Sigmoid colon (tissue), 7 donors: ENCODE measurements around the gene MAST4. TPM values are rescaled to one million over a fixed set of nuclear protein-coding genes. Genes with fewer than 3 reads are reported as not detected.

Source experiments
- DNase-seq: peaks from one replicate; pipeline ENCODE4 v3.0.0-alpha.2; 2019
- H3K27ac ChIP-seq, 4 donors: fragments of 200-600 bp; sonication (generic); one replicate each; pipeline ENCODE4 v1.5.1; 2016 to 2019; ENCODE audit warnings: mild to moderate bottlenecking in 1 of 4
- H3K27me3 ChIP-seq, 3 donors: fragments of 200-600 bp; sonication (generic); one replicate each; pipeline ENCODE4 v1.5.1; 2019; ENCODE audit warnings: mild to moderate bottlenecking in 1 of 3
- H3K36me3 ChIP-seq, 4 donors: fragments of 200-600 bp; sonication (generic); one replicate each; pipeline ENCODE4 v1.5.1; 2016 to 2019
- H3K4me1 ChIP-seq, 4 donors: fragments of 200-600 bp; sonication (generic); one replicate each; pipeline ENCODE4 v1.5.1; 2017 to 2019
- H3K4me3 ChIP-seq, 4 donors: fragments of 200-600 bp; sonication (generic); one replicate each; pipeline ENCODE4 v1.5.1; 2017 to 2019; ENCODE audit warnings: mild to moderate bottlenecking in 2 of 4, moderate library complexity in 1 of 4
- H3K9me3 ChIP-seq, 4 donors: fragments of 200-600 bp in 3 of 4; sonication (generic) in 3 of 4; one replicate each; pipeline versions ENCODE4 v1.5.1 to v1.6.1; 2013 to 2019
- CTCF ChIP-seq, 4 experiments: fragments of 450-650 bp in 3 of 4; fragments of 200-600 bp in 1 of 4; IDR thresholded peaks; one replicate each; pipeline ENCODE4 v1.5.1; 2016 to 2019; ENCODE audit warnings: antibody characterized with exemption in 4 of 4, mild to moderate bottlenecking in 3 of 4, moderate library complexity in 2 of 4
- EP300 ChIP-seq, 4 donors: sonication (generic); formaldehyde crosslinking; IDR thresholded peaks; one replicate each; pipeline ENCODE4 v1.6.1; 2017; ENCODE audit warnings: antibody characterized with exemption in 4 of 4
- POLR2A ChIP-seq, 2 donors: fragments of 450-650 bp; IDR thresholded peaks; one replicate each; pipeline ENCODE4 v1.6.1; 2016; ENCODE audit warnings: antibody characterized with exemption in 2 of 2, mild to moderate bottlenecking in 2 of 2, moderate library complexity in 2 of 2
- POLR2AphosphoS5 ChIP-seq, 4 donors: sonication (generic); formaldehyde crosslinking; IDR thresholded peaks; one replicate each; pipeline ENCODE4 v1.6.1; 2017; ENCODE audit warnings: antibody characterized with exemption in 4 of 4
- WGBS, 2 donors: extraction: QIAGEN DNeasy Blood & Tissue Kit; methylation state at CpG; one replicate each; pipeline ENCODE4 v1.1.7; 2013; 5-methylcytosine and 5-hydroxymethylcytosine counted together
- intact Hi-C: fragments of 100-400 bp; cut with DNase I; formaldehyde crosslinking; loops from one replicate; pipeline ENCODE4 v1.15.1; 2023
- polyA plus RNA-seq, 3 donors: library from polyadenylated mRNA; stranded (reverse); fragments of 200-250 nt; gene quantifications; one replicate each; pipeline ENCODE4 v1.2.3, GENCODE V29; 2013
- total RNA-seq, 4 donors: library from RNA; depleted of rRNA; stranded (reverse); fragments of >200 nt; gene quantifications; one replicate each; pipeline ENCODE4 v1.1.0, GENCODE V29; 2016
- donor health status: healthy with polysubstance abuse.
- donor health status: Bipolar disorder and iron deficiency.
- donor health status: healthy.

MAST4 gene
- total and polyA plus RNA-seq, 7 donors: 1.6 to 30.7 (median 15.7) TPM

GRCh38 chr5:66993882-66994281, 397.7 kb downstream of the MAST4 start:
- no peak for TF ChIP-seq EP300 (IDR thresholded peaks at IDR 0.05)
- no peak for TF ChIP-seq CTCF (IDR thresholded peaks at IDR 0.05)
- TF ChIP-seq POLR2AphosphoS5 (IDR thresholded peaks at IDR 0.05): no peak
- TF ChIP-seq POLR2A (IDR thresholded peaks at IDR 0.05): no peak
- Histone ChIP-seq H3K9me3 (no peaks in the 10 kb centered on the region), H3K27ac (no peak overlapping the region), H3K4me3 (no peak overlapping the region), H3K27me3 (no peaks in the 10 kb centered on the region), H3K36me3 (no peaks in the 10 kb centered on the region), H3K4me1 (no peaks in the 10 kb centered on the region)
- WGBS, 2 donors: 43 to 77% methylated on average over 4 of the region's 4 CpGs
- intact Hi-C loops: loop anchor here (10.0 kb wide), 1 partner anchor 1461 kb away; no protein-coding TSS in a partner anchor
- DNase-seq: no peak

GRCh38 chr5:66994790-66995189, 398.6 kb downstream of the MAST4 start:
- TF ChIP-seq CTCF (IDR thresholded peaks at IDR 0.05) (no peak), EP300 (IDR thresholded peaks at IDR 0.05) (no peak), POLR2A (IDR thresholded peaks at IDR 0.05) (no peak), POLR2AphosphoS5 (IDR thresholded peaks at IDR 0.05) (no peak)
- Histone ChIP-seq H3K27ac (no peak overlapping the region), H3K27me3 (no peaks in the 10 kb centered on the region), H3K4me3 (no peak overlapping the region), H3K9me3 (no peaks in the 10 kb centered on the region), H3K4me1 (no peaks in the 10 kb centered on the region), H3K36me3 (no peaks in the 10 kb centered on the region)
- intact Hi-C loops: loop anchor here (10.0 kb wide), 1 partner anchor 1460 kb away; no protein-coding TSS in a partner anchor
- 21 to 68% methylated on average over 2 of the region's 2 CpGs for WGBS, 2 donors
- no peak for DNase-seq

GRCh38 chr5:67000794-67001475, 404.7 kb downstream of the MAST4 start:
- no peak for DNase-seq
- Histone ChIP-seq H3K9me3 (no peaks in the 10 kb centered on the region), H3K4me1 (peaks cover 0 to 18% (median 15%) of the 10 kb centered on the region in 4 donors), H3K27ac (no peak overlapping the region), H3K27me3 (no peaks in the 10 kb centered on the region), H3K36me3 (no peaks in the 10 kb centered on the region), H3K4me3 (no peak overlapping the region)
- WGBS, 2 donors: 90 to 95% methylated on average over 3 of the region's 3 CpGs
- TF ChIP-seq CTCF (IDR thresholded peaks at IDR 0.05) (no peak), EP300 (IDR thresholded peaks at IDR 0.05) (no peak), POLR2A (IDR thresholded peaks at IDR 0.05) (no peak), POLR2AphosphoS5 (IDR thresholded peaks at IDR 0.05) (no peak)
- intact Hi-C loops: loop anchor here (10.0 kb wide), 1 partner anchor 234 kb away; no protein-coding TSS in a partner anchor

- no peak for DNase-seq
- 18 to 56% methylated on average over 6 of the region's 6 CpGs for WGBS, 2 donors
- TF ChIP-seq CTCF (IDR thresholded peaks at IDR 0.05): no peak
- no peak for TF ChIP-seq POLR2A (IDR thresholded peaks at IDR 0.05)
- no peak for TF ChIP-seq EP300 (IDR thresholded peaks at IDR 0.05)
- TF ChIP-seq POLR2AphosphoS5 (IDR thresholded peaks at IDR 0.05): no peak
- H3K9me3 ChIP-seq: no peaks in the 10 kb centered on the region
- H3K4me1 ChIP-seq: peaks cover 0 to 34% (median 29%) of the 10 kb centered on the region in 4 donors
- no peaks in the 10 kb centered on the region for H3K36me3 ChIP-seq
- H3K27ac ChIP-seq: peak overlapping the region; percentile 83 to 90 (median 88)
- intact Hi-C loops: loop anchor here (10.0 kb wide), 1 partner anchor 232 kb away; no protein-coding TSS in a partner anchor
- peak overlapping the region; percentile 40 to 69 (median 62) for H3K4me3 ChIP-seq
- H3K27me3 ChIP-seq: no peaks in the 10 kb centered on the region
Observed at GRCh38 chr5:67002832-67003684, 406.9 kb downstream of the MAST4 start.
